ENCODE data around the gene USP6.
"Not testable (repeated sequence)": the region's sequence is repeated elsewhere in the genome, so short reads cannot be mapped to it uniquely, and the experiment has no call there.

Gene USP6

DNA sequence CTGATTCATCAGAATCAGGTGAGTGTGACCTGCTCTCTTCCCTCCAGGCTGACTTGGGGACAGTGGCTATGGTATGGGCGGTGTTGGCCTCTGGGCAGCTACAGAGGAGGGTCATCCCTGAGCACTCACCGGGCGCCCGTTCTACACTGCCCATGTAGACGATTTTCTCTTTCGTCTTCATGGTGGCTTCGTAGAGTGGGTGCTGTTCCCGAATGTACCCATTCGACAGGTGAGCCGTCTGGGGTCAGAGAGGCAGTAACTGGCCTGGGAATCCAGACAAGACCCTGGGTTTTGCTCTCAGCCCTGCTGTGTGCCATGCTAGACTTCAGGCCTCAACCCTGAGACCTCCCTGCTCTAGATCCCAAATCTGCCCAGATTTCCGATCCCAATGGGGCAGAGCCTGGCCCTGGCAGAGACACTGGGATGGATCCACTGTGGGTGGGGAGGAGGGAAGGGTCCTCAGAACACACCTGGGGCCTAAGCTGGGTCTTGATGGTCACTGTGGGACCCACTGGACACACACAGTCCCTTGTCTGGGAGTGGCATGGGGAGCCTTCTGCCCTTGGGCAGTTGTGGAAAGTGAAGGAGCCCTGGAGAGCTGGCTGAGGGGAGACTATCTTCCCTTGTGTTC is 13.2 kb downstream of the USP6 start:
- no peak for DNase-seq (ENCODE audit: extremely low spot score)
- POLR2A ChIA-PET, result no interaction called here

DNA sequence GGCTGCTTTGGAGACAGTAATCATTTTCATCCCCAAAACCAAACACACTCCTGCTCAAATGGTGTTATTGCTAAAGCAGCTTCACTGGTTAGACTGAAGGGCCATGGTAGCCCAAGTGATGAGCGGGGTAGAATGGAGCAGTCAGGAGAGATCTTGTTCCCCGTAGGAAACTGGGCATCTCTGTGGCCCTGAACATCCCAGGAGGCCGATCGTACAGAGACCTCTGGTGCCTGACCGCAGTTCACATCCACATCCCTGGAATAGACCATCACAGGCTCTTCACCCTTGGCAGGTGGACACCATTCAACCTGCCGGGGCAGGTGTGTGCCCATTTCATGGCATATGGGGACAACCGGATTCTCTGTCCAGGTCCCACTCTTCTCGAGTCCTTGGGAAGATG is 13.9 kb downstream of the USP6 start:
- POLR2A ChIA-PET; CTCF ChIA-PET; DNase-seq (ENCODE audit: extremely low spot score): not testable (repeated sequence)

More for the DNA sequence above, 13.2 kb downstream of the USP6 start:
- CTCF ChIA-PET, result no interaction called here
- TF ChIP-seq, protein P1, sequence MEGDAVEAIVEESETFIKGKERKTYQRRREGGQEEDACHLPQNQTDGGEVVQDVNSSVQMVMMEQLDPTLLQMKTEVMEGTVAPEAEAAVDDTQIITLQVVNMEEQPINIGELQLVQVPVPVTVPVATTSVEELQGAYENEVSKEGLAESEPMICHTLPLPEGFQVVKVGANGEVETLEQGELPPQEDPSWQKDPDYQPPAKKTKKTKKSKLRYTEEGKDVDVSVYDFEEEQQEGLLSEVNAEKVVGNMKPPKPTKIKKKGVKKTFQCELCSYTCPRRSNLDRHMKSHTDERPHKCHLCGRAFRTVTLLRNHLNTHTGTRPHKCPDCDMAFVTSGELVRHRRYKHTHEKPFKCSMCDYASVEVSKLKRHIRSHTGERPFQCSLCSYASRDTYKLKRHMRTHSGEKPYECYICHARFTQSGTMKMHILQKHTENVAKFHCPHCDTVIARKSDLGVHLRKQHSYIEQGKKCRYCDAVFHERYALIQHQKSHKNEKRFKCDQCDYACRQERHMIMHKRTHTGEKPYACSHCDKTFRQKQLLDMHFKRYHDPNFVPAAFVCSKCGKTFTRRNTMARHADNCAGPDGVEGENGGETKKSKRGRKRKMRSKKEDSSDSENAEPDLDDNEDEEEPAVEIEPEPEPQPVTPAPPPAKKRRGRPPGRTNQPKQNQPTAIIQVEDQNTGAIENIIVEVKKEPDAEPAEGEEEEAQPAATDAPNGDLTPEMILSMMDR (IDR thresholded peaks at IDR 0.05; ENCODE audit: control extremely low read depth, extremely low read depth, low read depth, missing control alignments), result no peak

DNA sequence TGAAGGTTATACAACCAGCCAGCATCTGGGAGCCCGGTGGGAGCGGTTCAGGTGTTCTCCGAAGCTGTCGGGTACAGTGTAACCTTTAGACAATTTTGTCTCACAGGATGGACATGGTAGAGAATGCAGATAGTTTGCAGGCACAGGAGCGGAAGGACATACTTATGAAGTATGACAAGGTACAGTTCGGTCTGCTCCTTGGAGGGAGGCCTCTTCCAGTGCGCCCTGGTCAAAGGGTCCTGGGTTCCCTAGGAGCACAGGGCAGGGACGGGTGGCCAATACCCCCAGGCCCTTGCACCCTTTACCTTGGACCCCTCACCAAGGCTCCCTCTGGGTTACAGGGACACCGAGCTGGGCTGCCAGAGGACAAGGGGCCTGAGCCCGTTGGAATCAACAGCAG is 14.4 kb downstream of the USP6 start:
- POLR2A ChIA-PET; DNase-seq (ENCODE audit: extremely low spot score); CTCF ChIA-PET: not testable (repeated sequence)

DNA sequence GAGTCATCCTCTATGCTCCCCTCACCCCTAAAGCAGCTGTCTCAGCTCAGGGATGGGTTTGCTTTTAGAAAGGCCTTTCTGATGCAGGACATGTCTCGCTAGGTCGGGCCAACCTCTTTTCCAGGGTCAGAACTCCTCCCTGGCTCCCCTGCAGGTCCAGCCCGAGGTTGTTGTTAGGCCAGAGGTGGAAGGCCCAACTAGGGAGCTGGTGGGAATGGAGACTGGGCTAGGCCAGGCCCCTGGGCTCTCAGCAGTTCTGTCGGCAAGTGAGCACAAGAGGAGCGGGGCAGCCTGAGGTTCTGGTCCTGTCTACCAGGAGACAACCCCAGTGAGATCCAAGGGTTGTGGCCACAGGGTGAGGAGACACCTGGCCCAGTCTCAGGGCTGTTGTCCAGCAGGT is 14.9 kb downstream of the USP6 start:
- CTCF ChIA-PET; DNase-seq (ENCODE audit: extremely low spot score); POLR2A ChIA-PET: not testable (repeated sequence)

DNA sequence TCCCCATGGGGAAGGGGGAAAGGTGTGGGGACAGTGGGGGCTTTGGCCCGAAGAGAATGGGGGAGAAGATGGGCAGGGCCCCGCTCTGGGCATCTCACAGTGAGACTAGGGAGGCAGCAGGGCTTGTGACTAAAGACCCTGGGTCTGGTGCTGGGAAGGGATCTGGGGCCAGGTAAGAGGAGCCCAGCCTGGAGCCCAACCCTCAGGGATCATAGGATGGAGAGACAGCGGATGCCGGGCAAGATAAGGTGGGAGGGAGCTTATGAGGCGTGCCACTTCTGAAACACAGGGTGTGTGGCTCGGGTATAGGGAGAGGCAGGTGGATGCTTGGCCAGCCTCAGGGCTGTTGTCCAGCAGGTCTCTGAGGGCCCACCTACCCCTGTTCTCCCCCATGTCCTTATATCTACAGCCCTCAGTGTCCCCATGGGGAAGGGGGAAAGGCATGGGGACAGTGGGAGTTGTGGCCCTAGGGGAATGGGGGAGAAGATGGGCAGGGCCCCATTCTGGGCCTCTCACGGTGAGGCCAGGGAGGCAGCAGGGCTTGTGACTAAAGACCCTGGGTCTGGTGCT is 15.4 kb downstream of the USP6 start:
- TF ChIP-seq, protein P1 (IDR thresholded peaks at IDR 0.05; ENCODE audit: control extremely low read depth, extremely low read depth, low read depth, missing control alignments), result no peak
- POLR2A ChIA-PET, result no interaction called here
- no peak for DNase-seq (ENCODE audit: extremely low spot score)
- CTCF ChIA-PET, result no interaction called here

DNA sequence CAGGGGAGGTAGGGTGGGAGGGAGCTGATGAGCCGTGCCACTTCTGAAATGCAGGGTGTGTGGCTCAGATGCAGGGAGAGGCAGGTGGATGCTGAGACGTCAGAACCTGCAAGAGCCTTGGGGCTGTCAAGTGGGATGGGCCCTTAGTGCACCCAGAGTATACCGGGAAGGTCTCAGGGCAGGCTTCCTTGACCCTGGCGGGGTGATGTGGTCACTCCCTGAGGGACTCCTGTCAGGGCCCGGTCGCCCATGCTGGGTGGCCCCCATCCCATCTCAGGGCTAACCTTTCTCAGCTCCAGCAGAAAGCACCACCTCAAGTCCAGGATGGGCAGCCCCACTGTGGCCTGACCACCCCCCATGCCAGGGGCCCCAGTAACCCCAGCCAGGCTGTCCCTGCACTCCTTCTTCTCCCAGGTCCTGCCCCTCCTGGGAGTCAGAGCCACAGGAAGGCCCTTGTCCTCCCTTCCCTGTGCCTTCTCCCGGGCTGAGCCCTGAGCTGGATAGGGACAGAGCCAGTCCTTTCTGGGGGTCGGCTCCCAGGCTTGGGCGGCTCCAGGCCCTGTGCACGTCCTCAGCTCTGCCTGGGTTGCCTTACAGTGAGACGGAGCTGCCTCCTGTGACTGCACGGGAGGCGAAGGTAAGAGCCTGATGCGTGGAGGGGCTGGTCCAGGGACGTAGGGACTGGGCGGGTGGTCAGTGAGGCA is 16.1 kb downstream of the USP6 start:
- POLR2A ChIA-PET; DNase-seq (ENCODE audit: extremely low spot score); CTCF ChIA-PET: not testable (repeated sequence)

DNA sequence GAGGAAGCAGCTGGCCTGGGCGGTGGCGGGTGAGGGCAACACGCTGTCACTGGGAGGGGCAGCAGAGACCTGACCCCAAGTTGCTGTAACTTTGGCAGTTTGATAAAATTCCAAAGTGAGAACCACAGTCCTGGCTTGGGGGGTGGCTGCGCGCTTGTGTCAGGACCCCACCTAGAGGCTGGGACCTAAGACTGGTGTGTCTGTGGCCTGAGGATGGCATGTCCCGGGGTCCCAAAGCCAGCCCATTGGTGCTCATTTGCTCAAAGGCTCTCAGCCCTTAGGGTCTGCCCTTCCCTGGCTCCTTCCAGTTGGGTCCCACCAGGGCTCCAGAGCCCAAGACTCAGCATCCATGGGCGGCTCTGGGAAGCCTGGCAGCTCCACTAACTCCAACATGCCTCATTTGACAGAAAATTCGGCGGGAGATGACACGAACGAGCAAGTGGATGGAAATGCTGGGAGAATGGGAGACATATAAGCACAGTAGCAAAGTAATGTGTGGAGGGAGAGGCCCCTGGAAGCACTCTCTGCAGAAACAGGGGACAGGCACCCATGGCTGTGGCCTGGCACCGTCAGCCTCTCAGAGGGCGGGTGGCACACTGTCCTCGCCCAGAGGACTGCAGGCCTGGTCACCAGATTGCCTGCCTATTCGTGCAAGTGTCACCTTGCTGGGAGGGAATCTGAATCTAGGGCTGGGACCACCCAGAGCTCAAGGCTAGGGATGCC is 16.8 kb downstream of the USP6 start:
- DNase-seq (ENCODE audit: extremely low spot score); POLR2A ChIA-PET; CTCF ChIA-PET: not testable (repeated sequence)

DNA sequence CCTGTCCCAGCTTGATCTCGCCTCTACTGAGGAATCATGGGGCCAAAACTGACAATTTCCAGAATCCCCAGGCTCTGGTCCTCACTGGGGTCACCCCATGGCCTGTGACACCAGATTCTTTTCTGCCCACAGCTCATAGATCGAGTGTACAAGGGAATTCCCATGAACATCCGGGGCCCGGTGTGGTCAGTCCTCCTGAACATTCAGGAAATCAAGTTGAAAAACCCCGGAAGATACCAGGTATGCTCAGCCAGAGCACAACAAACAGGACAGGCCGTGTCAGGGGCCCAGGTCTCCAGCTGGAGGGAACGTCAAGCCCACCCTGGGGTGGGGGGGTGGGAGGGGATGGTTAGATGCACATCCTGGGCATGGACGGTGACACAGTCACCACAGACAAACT is 17.5 kb downstream of the USP6 start:
- TF ChIP-seq, protein P1 (IDR thresholded peaks at IDR 0.05; ENCODE audit: control extremely low read depth, extremely low read depth, low read depth, missing control alignments), result no peak
- POLR2A ChIA-PET, result no interaction called here
- CTCF ChIA-PET, result no interaction called here
- DNase-seq (ENCODE audit: extremely low spot score), result no peak

DNA sequence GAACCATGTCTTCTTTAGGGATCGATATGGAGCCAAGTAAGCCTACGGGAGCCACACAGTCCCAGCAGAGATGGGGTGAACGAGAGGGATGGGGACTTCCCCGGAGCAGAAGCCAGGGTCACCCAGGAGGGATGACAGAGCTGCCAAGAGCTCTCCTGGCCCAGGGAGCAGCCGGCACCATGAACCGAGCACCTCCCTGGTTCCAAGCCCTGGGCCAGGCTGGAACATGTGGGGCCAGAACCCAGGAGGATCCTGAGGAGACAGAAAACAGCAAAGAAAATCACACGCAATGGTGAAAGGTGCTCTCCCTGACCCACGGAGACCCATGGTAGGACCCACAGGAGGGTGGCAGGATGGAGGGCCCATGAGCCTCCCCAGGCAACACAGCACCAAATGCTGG is 18.1 kb downstream of the USP6 start:
- CTCF ChIA-PET; POLR2A ChIA-PET; DNase-seq (ENCODE audit: extremely low spot score): not testable (repeated sequence)

DNA sequence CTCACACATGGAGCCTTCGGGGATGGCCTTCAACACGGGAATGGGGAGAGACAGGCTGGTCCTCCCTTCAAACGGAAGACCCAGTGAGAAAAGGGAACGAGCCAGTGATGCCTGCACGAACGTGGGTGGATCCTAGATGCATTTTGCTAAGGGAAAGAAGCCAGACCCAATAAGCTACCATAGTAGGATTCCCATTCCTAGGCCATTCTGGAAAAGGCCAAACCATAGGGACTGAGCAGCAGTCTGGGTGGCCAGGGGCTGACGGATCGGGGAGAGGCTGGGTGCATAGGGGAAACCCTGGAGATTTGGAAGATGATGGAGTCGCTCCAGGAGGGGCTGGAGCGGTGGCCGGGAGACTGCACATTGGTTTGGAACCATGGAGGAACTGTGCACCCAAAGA is 18.7 kb downstream of the USP6 start:
- CTCF ChIA-PET; POLR2A ChIA-PET; DNase-seq (ENCODE audit: extremely low spot score): not testable (repeated sequence)

DNA sequence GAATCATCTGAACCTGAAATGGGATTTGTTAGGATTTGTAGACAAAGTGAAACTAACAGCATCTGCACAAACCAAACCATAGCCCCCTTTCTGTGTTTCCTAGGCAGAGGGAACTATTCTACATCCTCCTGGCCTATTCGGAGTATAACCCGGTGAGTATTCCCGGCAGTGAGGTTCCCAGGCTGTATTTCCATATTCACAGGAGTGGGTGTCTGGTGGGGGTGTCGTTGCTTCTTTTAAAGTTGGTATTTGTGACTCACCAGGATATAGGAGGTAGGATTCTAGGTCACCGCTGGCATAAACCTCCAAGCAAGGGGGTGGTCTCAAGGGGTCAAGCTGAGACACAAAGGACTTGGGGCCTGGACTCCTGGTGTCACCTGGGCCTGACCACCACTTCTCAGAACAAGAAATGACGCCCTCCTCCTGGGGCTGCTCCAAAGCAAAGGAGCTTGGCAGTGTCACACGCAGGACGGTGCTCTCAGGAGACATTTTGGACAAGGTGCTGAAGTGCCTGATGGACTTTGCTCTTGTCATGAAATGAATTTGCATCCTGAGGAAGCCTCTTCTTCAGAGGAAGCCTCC is 19.4 kb downstream of the USP6 start:
- CTCF ChIA-PET; POLR2A ChIA-PET; DNase-seq (ENCODE audit: extremely low spot score): not testable (repeated sequence)

Data from GM10248 (cell line).